Tibial nerve (tissue), 4 donors: ENCODE results near the gene UBL4A.

Source experiments
- EP300 ChIP-seq, 2 donors: sonication (generic); formaldehyde crosslinking; IDR thresholded peaks; one replicate each; pipeline ENCODE4 v1.6.1; 2017; ENCODE audit warnings: antibody characterized with exemption in 2 of 2, mild to moderate bottlenecking in 1 of 2
- POLR2A ChIP-seq, 2 donors: fragments of 450-650 bp; IDR thresholded peaks; one replicate each; pipeline ENCODE4 v1.6.1; 2017; ENCODE audit warnings: antibody characterized with exemption in 2 of 2, mild to moderate bottlenecking in 2 of 2, moderate library complexity in 2 of 2
- TF ChIP-seq, protein P1 (sequence below), 5 experiments: fragments of 200-600 bp in 3 of 5; fragments of 450-650 bp in 2 of 5; sonication (generic) in 3 of 5; IDR thresholded peaks; one replicate each; pipeline ENCODE4 v1.5.1; 2016 to 2019; ENCODE audit warnings: antibody characterized with exemption in 5 of 5, mild to moderate bottlenecking in 3 of 5, moderate library complexity in 2 of 5

DNA sequence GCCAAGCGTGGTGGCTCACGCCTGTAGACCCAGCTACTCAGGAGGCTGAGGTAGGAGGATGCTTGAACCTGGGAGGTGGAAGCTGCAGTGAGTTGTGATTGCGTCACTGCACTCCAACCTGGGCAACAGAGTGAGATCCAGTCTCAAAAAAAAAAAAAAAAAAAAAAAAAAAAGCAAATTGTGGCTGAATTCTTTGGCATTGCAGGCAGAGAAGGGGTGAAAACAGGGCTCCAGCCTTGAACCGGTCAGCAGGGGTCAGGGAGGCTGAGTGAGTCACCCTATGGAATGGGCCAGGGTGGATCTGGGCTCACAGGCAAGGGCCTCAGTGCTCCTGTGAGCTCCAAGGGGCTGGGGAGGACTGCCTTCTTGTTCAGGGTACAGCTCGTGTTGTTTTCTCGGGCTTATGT lies 42.8 kb upstream of the UBL4A start:
- TF ChIP-seq, protein P1, sequence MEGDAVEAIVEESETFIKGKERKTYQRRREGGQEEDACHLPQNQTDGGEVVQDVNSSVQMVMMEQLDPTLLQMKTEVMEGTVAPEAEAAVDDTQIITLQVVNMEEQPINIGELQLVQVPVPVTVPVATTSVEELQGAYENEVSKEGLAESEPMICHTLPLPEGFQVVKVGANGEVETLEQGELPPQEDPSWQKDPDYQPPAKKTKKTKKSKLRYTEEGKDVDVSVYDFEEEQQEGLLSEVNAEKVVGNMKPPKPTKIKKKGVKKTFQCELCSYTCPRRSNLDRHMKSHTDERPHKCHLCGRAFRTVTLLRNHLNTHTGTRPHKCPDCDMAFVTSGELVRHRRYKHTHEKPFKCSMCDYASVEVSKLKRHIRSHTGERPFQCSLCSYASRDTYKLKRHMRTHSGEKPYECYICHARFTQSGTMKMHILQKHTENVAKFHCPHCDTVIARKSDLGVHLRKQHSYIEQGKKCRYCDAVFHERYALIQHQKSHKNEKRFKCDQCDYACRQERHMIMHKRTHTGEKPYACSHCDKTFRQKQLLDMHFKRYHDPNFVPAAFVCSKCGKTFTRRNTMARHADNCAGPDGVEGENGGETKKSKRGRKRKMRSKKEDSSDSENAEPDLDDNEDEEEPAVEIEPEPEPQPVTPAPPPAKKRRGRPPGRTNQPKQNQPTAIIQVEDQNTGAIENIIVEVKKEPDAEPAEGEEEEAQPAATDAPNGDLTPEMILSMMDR (IDR thresholded peaks at IDR 0.05), result no peak
- no peak for TF ChIP-seq POLR2A (IDR thresholded peaks at IDR 0.05)
- TF ChIP-seq EP300 (IDR thresholded peaks at IDR 0.05), result no peak
